Karpas-422 (cell line): ENCODE measurements around the gene MYO15A. TPM values are rescaled to one million over a fixed set of nuclear protein-coding genes. Genes with fewer than 3 reads are reported as not detected.

Source experiments
- DNase-seq: peaks from one replicate; pipeline ENCODE4 v3.0.0-alpha.2; 2015
- H2AFZ ChIP-seq: fragments of 200-600 bp; sonication (generic); 2 replicates; pipeline ENCODE4 v1.6.1; 2014; ENCODE audit warnings: antibody characterized with exemption, low read length, mixed read lengths
- H3K27ac ChIP-seq: fragments of 200-600 bp; sonication (generic); 2 replicates; pipeline ENCODE4 v1.5.1; 2014; ENCODE audit warnings: mild to moderate bottlenecking, low read length, moderate library complexity
- H3K27me3 ChIP-seq: fragments of 200-600 bp; sonication (generic); 2 replicates; pipeline ENCODE4 v1.6.1; 2014; ENCODE audit warnings: low read length, mixed read lengths
- H3K36me3 ChIP-seq: fragments of 200-600 bp; sonication (generic); 2 replicates; pipeline ENCODE4 v1.6.1; 2014; ENCODE audit warnings: low read length, mixed read lengths; ENCODE audit not compliant: insufficient read depth
- H3K4me1 ChIP-seq: fragments of 200-600 bp; sonication (generic); 2 replicates; pipeline ENCODE4 v1.6.1; 2014; ENCODE audit warnings: mild to moderate bottlenecking, low read length, mixed read lengths
- H3K4me2 ChIP-seq: fragments of 200-600 bp; sonication (generic); 2 replicates; pipeline ENCODE4 v1.6.1; 2014; ENCODE audit warnings: low read length, low read depth, mild to moderate bottlenecking; ENCODE audit not compliant: poor library complexity, severe bottlenecking
- H3K4me3 ChIP-seq: fragments of 200-600 bp; sonication (generic); 2 replicates; pipeline ENCODE4 v1.5.1; 2014; ENCODE audit warnings: mild to moderate bottlenecking, antibody characterized with exemption, low read length, mixed read lengths
- H3K79me2 ChIP-seq: fragments of 200-600 bp; sonication (generic); 2 replicates; pipeline ENCODE4 v1.6.1; 2014; ENCODE audit warnings: mild to moderate bottlenecking, low read length, mixed read lengths
- H3K9ac ChIP-seq: fragments of 200-600 bp; sonication (generic); 2 replicates; pipeline ENCODE4 v1.6.0; 2014; ENCODE audit warnings: low read length
- H3K9me2 ChIP-seq: fragments of 200-600 bp; sonication (generic), shearing (Covaris generic); replicated peaks from 2 replicates; pipeline ENCODE4 v1.6.0; 2014; ENCODE audit warnings: mild to moderate bottlenecking, low read length, moderate library complexity; ENCODE audit not compliant: insufficient read depth
- H3K9me3 ChIP-seq: fragments of 300-700, 200-600 bp; sonication (generic); 2 replicates; pipeline ENCODE4 v1.6.1; 2014; ENCODE audit warnings: low read length, mixed read lengths
- H4K20me1 ChIP-seq: fragments of 200-600 bp; sonication (generic); 2 replicates; pipeline ENCODE4 v1.6.1; 2014; ENCODE audit warnings: mild to moderate bottlenecking, antibody characterized with exemption, low read length, low read depth; ENCODE audit not compliant: insufficient read depth
- total RNA-seq: library from RNA; depleted of rRNA; stranded (reverse); fragments of >200 nt; shearing (Covaris generic); gene quantifications from 2 replicates; pipeline ENCODE4 v1.2.3, GENCODE V29; 2014; ENCODE audit warnings: low replicate concordance

Gene MYO15A
- total RNA-seq, 1 experiment from 2014 or later, result 1.3 TPM

- peak; percentile 88 for DNase-seq
- Histone ChIP-seq H4K20me1 (no peaks in the 10 kb centered on the region), H3K4me1 (no peaks in the 10 kb centered on the region), H3K79me2 (no peaks in the 10 kb centered on the region), H3K9me2 (no peaks in the 10 kb centered on the region), H3K36me3 (no peaks in the 10 kb centered on the region), H3K9me3 (no peaks in the 10 kb centered on the region), H3K27me3 (no peaks in the 10 kb centered on the region), H3K9ac (no peak overlapping the region), H3K4me2 (no peak overlapping the region), H3K4me3 (no peak overlapping the region), H2AFZ (no peak overlapping the region), H3K27ac (no peak overlapping the region)
Observed at GRCh38 chr17:18217412-18218015, 109.0 kb downstream of the MYO15A start.

GRCh38 chr17:18218756-18219415 lies 110.3 kb downstream of the MYO15A start:
- H3K79me2 ChIP-seq, result no peaks in the 10 kb centered on the region
- H2AFZ ChIP-seq, result no peak overlapping the region
- no peaks in the 10 kb centered on the region for H3K36me3 ChIP-seq
- no peak for DNase-seq
- no peaks in the 10 kb centered on the region for H4K20me1 ChIP-seq
- no peak overlapping the region for H3K27ac ChIP-seq
- H3K4me1 ChIP-seq, result no peaks in the 10 kb centered on the region
- H3K4me2 ChIP-seq, result no peak overlapping the region
- no peaks in the 10 kb centered on the region for H3K27me3 ChIP-seq
- no peak overlapping the region for H3K9ac ChIP-seq
- no peaks in the 10 kb centered on the region for H3K9me3 ChIP-seq
- H3K4me3 ChIP-seq, result no peak overlapping the region
- H3K9me2 ChIP-seq, result no peaks in the 10 kb centered on the region

- H3K4me2 ChIP-seq, result no peak overlapping the region
- no peak overlapping the region for H3K27ac ChIP-seq
Observed at GRCh38 chr17:18224053-18224386, 115.5 kb downstream of the MYO15A start.

GRCh38 chr17:18224387-18225120 lies 116.0 kb downstream of the MYO15A start:
- Histone ChIP-seq H3K27ac (no peak overlapping the region), H2AFZ (peak overlapping the region; percentile 72; the same call in 1 of the 2 replicates), H4K20me1 (peaks cover 7% of the 10 kb centered on the region; the same call in 1 of the 2 replicates), H3K9me2 (no peaks in the 10 kb centered on the region), H3K9me3 (no peaks in the 10 kb centered on the region), H3K79me2 (peaks cover 4% of the 10 kb centered on the region; the same call in 1 of the 2 replicates), H3K4me1 (peaks cover 13% of the 10 kb centered on the region), H3K27me3 (no peaks in the 10 kb centered on the region), H3K4me3 (peak overlapping the region; percentile 47; the same call in 1 of the 2 replicates), H3K9ac (peak overlapping the region; percentile 49), H3K4me2 (peak overlapping the region; percentile 56), H3K36me3 (no peaks in the 10 kb centered on the region)
- DNase-seq, result no peak

More at GRCh38 chr17:18224053-18224386, 115.5 kb downstream of the MYO15A start:
- H2AFZ ChIP-seq, result no peak overlapping the region
- H3K36me3 ChIP-seq, result no peaks in the 10 kb centered on the region
- peaks cover 7% of the 10 kb centered on the region; the same call in 1 of the 2 replicates for H4K20me1 ChIP-seq
- H3K27me3 ChIP-seq, result no peaks in the 10 kb centered on the region
- DNase-seq, result no peak
- peaks cover 4% of the 10 kb centered on the region; the same call in 1 of the 2 replicates for H3K79me2 ChIP-seq
- H3K9ac ChIP-seq, result no peak overlapping the region
- peaks cover 13% of the 10 kb centered on the region for H3K4me1 ChIP-seq
- H3K4me3 ChIP-seq, result no peak overlapping the region
- no peaks in the 10 kb centered on the region for H3K9me3 ChIP-seq
- no peaks in the 10 kb centered on the region for H3K9me2 ChIP-seq

- peak within 1 kb of the TSS; percentile 89 for H3K9ac ChIP-seq
- DNase-seq, result peak; percentile 98
- peaks cover 13% of the 10 kb centered on the region for H3K4me1 ChIP-seq
- H3K27ac ChIP-seq, result no peak within 1 kb of the TSS
- H2AFZ ChIP-seq, result peak within 1 kb of the TSS; percentile 72
- H3K9me3 ChIP-seq, result no peaks in the 10 kb centered on the region
- peaks cover 4% of the 10 kb centered on the region; the same call in 1 of the 2 replicates for H3K79me2 ChIP-seq
- H3K36me3 ChIP-seq, result no peaks in the 10 kb centered on the region
- no peaks in the 10 kb centered on the region for H3K27me3 ChIP-seq
- no peaks in the 10 kb centered on the region for H3K9me2 ChIP-seq
- peaks cover 7% of the 10 kb centered on the region; the same call in 1 of the 2 replicates for H4K20me1 ChIP-seq
- peak within 1 kb of the TSS; percentile 79 for H3K4me2 ChIP-seq
- H3K4me3 ChIP-seq, result peak within 1 kb of the TSS; percentile 87
Observed at GRCh38 chr17:18225121-18225641, 116.6 kb downstream of the MYO15A start, which contains the start of gene LLGL1. LLGL1 (plus strand) TSS chr17:18225635; CDS start chr17:18225683, 48 bp downstream.

GRCh38 chr17:18225642-18226283 lies 117.2 kb downstream of the MYO15A start:
- H3K4me1 ChIP-seq, result peaks cover 13% of the 10 kb centered on the region
- no peak overlapping the region for H3K27ac ChIP-seq
- H3K27me3 ChIP-seq, result no peaks in the 10 kb centered on the region
- H4K20me1 ChIP-seq, result peaks cover 7% of the 10 kb centered on the region; the same call in 1 of the 2 replicates
- no peaks in the 10 kb centered on the region for H3K9me2 ChIP-seq
- no peak overlapping the region for H2AFZ ChIP-seq
- H3K79me2 ChIP-seq, result peaks cover 4% of the 10 kb centered on the region; the same call in 1 of the 2 replicates
- peak overlapping the region; percentile 87 for H3K4me3 ChIP-seq
- peak overlapping the region; percentile 79 for H3K4me2 ChIP-seq
- DNase-seq, result peak; percentile 48
- H3K9ac ChIP-seq, result peak overlapping the region; percentile 89
- H3K36me3 ChIP-seq, result no peaks in the 10 kb centered on the region
- no peaks in the 10 kb centered on the region for H3K9me3 ChIP-seq

GRCh38 chr17:18226284-18226945 lies 117.9 kb downstream of the MYO15A start:
- no peak for DNase-seq
- no peak overlapping the region for H2AFZ ChIP-seq
- peaks cover 13% of the 10 kb centered on the region for H3K4me1 ChIP-seq

More at GRCh38 chr17:18226284-18226945, 117.9 kb downstream of the MYO15A start:
- no peaks in the 10 kb centered on the region for H3K36me3 ChIP-seq
- H3K27me3 ChIP-seq, result no peaks in the 10 kb centered on the region
- peaks cover 7% of the 10 kb centered on the region; the same call in 1 of the 2 replicates for H4K20me1 ChIP-seq
- no peaks in the 10 kb centered on the region for H3K9me2 ChIP-seq
- H3K9ac ChIP-seq, result peak overlapping the region; percentile 89
- no peaks in the 10 kb centered on the region for H3K9me3 ChIP-seq
- peak overlapping the region; percentile 87 for H3K4me3 ChIP-seq
- no peak overlapping the region for H3K27ac ChIP-seq
- H3K79me2 ChIP-seq, result peaks cover 4% of the 10 kb centered on the region; the same call in 1 of the 2 replicates
- peak overlapping the region; percentile 79 for H3K4me2 ChIP-seq
